Calu3 (cell line): ENCODE data around the gene DIP2A. TPM values are rescaled to one million over a fixed set of nuclear protein-coding genes. Genes with fewer than 3 reads are reported as not detected.

Source experiments
- BruUV-seq: library from RNA; stranded (reverse); fragments of 400-500 nt; replicated peaks from 2 replicates; lab custom pipeline; 2021; lab: Mats Ljungman, UMichigan
- CTCF ChIA-PET: fragments of 300-600 bp; sonication (Branson Sonifier 250); formaldehyde crosslinking; loops from one replicate; lab custom pipeline; 2022; ENCODE audit warnings: antibody characterized with exemption; lab: Charles Lee
- DNase-seq: peaks from one replicate; pipeline ENCODE4 v3.0.0; 2022
- H3K27ac Mint-ChIP-seq: one replicate; pipeline ENCODE4 v1.8.0; 2022; ENCODE audit warnings: mixed read lengths; ENCODE audit not compliant: unreplicated experiment
- H3K27me3 Mint-ChIP-seq: one replicate; pipeline ENCODE4 v1.8.0; 2022; ENCODE audit warnings: mixed read lengths; ENCODE audit not compliant: unreplicated experiment
- H3K36me3 Mint-ChIP-seq: one replicate; pipeline ENCODE4 v1.8.0; 2022; ENCODE audit warnings: mild to moderate bottlenecking, moderate library complexity, mixed read lengths; ENCODE audit not compliant: insufficient read depth, unreplicated experiment
- H3K4me1 Mint-ChIP-seq: one replicate; pipeline ENCODE4 v1.8.0; 2022; ENCODE audit warnings: mild to moderate bottlenecking, low read depth, mixed read lengths; ENCODE audit not compliant: unreplicated experiment
- H3K4me3 Mint-ChIP-seq: one replicate; pipeline ENCODE4 v1.8.0; 2022; ENCODE audit warnings: mild to moderate bottlenecking, low read depth, moderate library complexity, mixed read lengths; ENCODE audit not compliant: unreplicated experiment
- H3K9me3 Mint-ChIP-seq: one replicate; pipeline ENCODE4 v1.8.0; 2022; ENCODE audit warnings: low read depth, mixed read lengths; ENCODE audit not compliant: unreplicated experiment
- intact Hi-C: fragments of 100-400 bp; cut with micrococcal nuclease; formaldehyde crosslinking; loops from one replicate; pipeline ENCODE4 v1.10.0; 2022; ENCODE audit not compliant: unreplicated experiment
- total RNA-seq: library from RNA; stranded (reverse); gene quantifications from 2 replicates; pipeline ENCODE4 v1.2.3, GENCODE V29; 2022
- TF ChIP-seq, protein P1 (sequence below): fragments of 200-600 bp; IDR thresholded peaks from one replicate; pipeline ENCODE4 v1.8.0; 2022; ENCODE audit warnings: antibody characterized with exemption; ENCODE audit not compliant: unreplicated experiment

The DIP2A gene
- total RNA-seq, 1 experiment from 2014 or later: 29.3 TPM

- Mint-ChIP-seq H3K27me3 (no peaks in the 10 kb centered on the region), H3K9me3 (no peaks in the 10 kb centered on the region), H3K4me1 (no peaks in the 10 kb centered on the region), H3K4me3 (no peak overlapping the region), H3K36me3 (peaks cover 11% of the 10 kb centered on the region), H3K27ac (no peak overlapping the region)
- intact Hi-C loops: no loop called here
- BruUV-seq: no TSS peak
- TF ChIP-seq, protein P1, sequence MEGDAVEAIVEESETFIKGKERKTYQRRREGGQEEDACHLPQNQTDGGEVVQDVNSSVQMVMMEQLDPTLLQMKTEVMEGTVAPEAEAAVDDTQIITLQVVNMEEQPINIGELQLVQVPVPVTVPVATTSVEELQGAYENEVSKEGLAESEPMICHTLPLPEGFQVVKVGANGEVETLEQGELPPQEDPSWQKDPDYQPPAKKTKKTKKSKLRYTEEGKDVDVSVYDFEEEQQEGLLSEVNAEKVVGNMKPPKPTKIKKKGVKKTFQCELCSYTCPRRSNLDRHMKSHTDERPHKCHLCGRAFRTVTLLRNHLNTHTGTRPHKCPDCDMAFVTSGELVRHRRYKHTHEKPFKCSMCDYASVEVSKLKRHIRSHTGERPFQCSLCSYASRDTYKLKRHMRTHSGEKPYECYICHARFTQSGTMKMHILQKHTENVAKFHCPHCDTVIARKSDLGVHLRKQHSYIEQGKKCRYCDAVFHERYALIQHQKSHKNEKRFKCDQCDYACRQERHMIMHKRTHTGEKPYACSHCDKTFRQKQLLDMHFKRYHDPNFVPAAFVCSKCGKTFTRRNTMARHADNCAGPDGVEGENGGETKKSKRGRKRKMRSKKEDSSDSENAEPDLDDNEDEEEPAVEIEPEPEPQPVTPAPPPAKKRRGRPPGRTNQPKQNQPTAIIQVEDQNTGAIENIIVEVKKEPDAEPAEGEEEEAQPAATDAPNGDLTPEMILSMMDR: no peak
- CTCF ChIA-PET: no interaction called here
- DNase-seq: no peak
Measured at GRCh38 chr21:46553993-46554392, 95.3 kb downstream of the DIP2A start.

GRCh38 chr21:46554431-46555224 is 95.9 kb downstream of the DIP2A start:
- CTCF ChIA-PET: no interaction called here
- H3K4me1 Mint-ChIP-seq: no peaks in the 10 kb centered on the region
- H3K9me3 Mint-ChIP-seq: no peaks in the 10 kb centered on the region

GRCh38 chr21:46555225-46555617 is 96.5 kb downstream of the DIP2A start:
- BruUV-seq: no TSS peak
- intact Hi-C loops: no loop called here
- Mint-ChIP-seq H3K4me3 (no peak overlapping the region), H3K4me1 (no peaks in the 10 kb centered on the region), H3K27me3 (no peaks in the 10 kb centered on the region), H3K27ac (no peak overlapping the region), H3K9me3 (no peaks in the 10 kb centered on the region), H3K36me3 (peaks cover 11% of the 10 kb centered on the region)
- TF ChIP-seq, protein P1: no peak
- CTCF ChIA-PET: no interaction called here
- DNase-seq: no peak

More at GRCh38 chr21:46554431-46555224, 95.9 kb downstream of the DIP2A start:
- no peak for DNase-seq
- Mint-ChIP-seq H3K27me3 (no peaks in the 10 kb centered on the region), H3K36me3 (peaks cover 11% of the 10 kb centered on the region), H3K27ac (no peak overlapping the region), H3K4me3 (no peak overlapping the region)
- BruUV-seq: no TSS peak
- TF ChIP-seq, protein P1: no peak
- intact Hi-C loops: no loop called here

DNA sequence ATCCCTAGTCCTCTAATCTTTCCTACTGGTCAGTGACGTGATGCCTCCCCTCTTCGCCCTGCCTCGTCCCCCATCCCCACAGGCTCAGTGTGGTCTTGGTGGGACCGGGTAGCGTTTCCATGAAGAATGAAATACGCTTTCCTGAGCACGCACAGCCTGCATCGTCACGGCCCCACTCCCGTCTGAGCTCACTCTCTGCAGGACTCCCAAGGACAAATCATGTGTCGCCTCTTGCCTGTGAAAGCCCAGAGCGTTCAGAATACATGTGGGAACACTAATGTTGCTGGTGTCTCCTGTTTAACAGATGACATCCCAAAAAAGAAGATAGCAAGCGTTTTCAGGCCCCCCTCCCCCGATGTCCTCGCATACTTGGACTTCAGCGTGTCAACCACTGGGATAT is 97.0 kb downstream of the DIP2A start:
- intact Hi-C loops: no loop called here

More for the DNA sequence above, 97.0 kb downstream of the DIP2A start:
- Mint-ChIP-seq H3K9me3 (no peaks in the 10 kb centered on the region), H3K4me1 (no peaks in the 10 kb centered on the region), H3K36me3 (peaks cover 14% of the 10 kb centered on the region), H3K4me3 (no peak overlapping the region), H3K27ac (no peak overlapping the region), H3K27me3 (no peaks in the 10 kb centered on the region)
- TF ChIP-seq, protein P1: no peak
- DNase-seq: no peak
- CTCF ChIA-PET: no interaction called here
- BruUV-seq: no TSS peak
